ENCODE results near the gene KCNK7.
A peak's percentile ranks its signal among the peaks of the same experiment; 100 is the strongest.

The KCNK7 gene

DNA sequence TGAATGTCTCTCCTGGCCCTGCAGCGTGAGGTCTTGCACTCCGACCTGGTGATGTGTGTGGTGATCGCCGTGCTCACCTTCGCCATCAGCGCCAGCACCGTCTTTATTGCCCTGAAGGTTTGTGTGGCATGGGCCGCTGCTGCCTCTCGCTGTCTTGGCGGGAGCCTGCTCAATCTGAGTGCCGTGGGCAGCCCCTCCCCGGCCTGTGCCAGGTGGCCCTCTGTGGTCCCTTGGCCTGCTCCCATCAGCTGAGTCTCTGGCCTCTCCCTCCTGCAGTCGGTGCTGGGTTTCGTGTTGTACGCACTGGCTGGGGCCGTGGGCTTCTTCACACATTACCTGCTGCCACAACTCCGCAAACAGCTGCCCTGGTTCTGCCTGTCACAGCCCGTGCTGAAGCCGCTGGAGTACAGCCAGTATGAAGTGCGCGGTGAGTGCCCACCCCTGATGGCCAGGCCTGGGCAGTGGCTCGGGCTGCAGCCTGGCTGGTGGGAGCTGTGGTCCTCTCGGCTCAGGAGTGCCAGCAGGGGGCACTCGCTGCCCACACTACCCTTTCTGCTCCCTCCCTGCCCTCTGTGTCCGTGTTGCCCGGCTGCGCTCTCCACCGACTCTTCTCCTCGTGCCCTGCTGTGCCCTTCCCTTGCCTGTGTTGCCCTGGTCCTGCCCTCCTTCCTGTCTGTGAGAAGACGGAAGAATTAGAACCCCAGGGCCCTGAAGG is 30.2 kb upstream of the KCNK7 start:
- peak; percentile 45 to 51 for DNase-seq

DNA sequence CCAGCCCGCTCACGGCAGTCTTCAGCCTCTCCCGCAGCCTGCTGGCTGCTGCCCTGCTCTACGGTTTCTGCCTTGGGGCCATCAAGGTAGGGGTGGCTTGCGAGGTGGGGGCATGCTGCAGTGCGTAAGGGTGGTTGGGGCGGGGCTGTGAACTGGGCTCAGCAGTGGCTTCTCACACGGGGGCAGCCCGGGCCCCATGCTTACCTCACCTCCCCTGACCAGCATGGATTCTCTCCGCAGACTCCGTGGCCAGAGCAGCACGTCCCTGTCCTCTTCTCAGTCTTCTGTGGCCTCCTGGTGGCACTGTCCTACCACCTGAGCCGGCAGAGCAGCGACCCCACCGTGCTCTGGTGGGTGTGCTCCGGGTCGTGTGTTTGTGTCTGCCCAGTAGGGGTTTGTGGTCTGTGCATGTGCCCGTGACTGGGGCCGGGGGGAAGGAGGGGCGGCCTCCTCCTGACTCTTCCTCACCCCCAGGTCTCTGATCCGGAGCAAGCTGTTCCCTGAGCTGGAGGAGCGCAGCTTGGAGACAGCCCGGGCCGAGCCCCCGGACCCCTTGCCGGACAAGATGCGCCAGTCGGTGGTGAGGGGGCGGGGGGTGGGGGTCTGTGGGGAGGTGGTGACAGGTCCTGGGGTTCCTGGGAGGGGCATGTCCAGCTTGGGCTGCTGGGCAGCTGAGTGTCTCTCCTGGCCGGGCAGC is 29.5 kb upstream of the KCNK7 start:
- no peak for DNase-seq

DNA sequence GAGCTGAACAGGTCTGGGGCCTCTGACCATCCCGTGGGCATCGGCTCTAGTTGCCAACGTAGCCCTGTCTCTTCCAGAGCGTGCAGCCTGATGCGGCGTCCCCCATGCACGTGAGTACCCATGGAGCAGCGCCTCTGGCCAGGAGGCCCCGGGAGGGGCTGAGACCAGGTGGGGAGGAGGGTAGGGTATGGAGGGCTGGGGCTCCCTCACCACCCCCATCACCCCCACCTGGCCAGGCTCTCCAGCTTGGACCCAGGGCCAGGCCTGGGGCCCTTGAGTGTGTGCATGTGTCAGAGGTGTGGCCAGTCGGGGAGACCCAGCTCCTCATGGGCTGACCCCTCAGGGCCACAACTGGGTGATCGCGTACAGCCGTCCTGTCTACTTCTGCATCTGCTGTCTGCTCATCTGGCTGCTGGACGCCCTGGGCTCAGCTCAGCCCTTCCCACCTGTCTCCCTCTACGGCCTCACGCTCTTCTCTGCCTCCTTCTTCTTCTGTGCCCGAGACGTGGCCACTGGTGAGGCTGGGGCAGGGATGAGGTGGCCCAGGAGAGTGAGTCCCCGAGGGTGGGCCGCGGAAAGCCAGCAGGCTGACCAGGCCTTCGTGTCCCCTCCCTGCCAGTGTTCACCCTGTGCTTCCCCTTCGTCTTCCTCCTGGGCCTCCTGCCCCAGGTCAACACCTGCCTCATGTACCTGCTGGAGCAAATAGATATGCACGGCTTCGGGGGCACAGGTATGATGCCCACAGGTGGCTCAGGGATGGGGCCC is 28.4 kb upstream of the KCNK7 start:
- DNase-seq: no peak

DNA sequence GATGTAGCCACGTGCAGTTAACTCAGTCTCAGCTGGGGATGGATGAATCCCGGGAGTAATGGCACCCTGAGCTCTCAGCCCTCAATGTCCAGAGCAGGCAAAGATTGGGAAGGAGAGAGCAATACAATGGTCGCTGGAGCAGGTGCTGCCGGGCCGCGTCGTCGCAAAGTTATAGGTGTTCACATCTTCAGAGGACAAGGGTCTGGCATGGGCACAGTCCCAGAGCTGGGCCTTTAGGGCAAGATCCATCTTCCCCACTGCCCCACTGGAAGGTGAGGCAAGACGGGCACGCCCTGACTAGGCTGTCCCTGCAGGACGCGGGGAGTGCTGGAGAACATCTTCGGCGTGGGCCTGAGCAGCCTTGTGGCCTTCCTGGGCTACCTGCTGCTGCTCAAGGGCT is 27.6 kb upstream of the KCNK7 start:
- DNase-seq: no peak

DNA sequence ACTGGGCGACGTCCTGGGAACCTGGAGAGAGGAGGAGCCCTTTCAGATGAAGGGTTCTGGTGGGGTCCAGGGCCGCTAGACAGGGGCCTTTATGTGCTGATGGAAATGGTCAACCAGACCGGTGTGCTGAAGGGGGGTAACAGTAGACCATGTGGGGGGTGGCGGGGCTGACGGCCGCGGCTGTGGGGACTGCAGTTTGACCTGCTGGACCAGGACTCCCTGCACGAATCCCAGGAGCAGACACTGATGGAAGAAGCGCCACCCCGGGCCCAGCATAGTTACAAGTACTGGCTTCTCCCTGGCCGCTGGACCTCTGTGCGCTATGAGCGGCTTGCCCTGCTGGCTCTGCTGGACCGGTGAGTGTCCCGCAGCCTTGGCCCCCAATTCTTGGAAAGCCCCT is 26.4 kb upstream of the KCNK7 start:
- no peak for DNase-seq

DNA sequence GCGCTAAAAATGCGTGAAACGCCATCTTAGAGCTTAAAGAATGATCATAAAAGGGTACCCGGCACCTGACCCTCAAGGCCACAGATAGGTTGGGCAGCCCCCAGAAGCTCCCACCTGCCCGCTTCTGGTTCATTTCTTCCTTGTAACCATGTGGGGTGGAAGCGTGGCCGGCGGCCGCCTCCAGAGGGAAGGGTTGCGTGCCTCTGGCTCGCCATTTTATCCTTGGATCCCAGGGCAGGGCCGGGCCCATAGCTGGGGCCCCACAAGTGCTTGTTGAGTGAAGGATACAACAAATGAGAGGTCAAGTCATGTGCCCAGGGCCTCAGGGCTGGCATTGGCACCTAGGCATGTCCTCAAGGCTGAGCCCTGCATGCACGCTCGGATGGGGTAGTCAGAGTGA is 25.9 kb upstream of the KCNK7 start:
- no peak for DNase-seq

DNA sequence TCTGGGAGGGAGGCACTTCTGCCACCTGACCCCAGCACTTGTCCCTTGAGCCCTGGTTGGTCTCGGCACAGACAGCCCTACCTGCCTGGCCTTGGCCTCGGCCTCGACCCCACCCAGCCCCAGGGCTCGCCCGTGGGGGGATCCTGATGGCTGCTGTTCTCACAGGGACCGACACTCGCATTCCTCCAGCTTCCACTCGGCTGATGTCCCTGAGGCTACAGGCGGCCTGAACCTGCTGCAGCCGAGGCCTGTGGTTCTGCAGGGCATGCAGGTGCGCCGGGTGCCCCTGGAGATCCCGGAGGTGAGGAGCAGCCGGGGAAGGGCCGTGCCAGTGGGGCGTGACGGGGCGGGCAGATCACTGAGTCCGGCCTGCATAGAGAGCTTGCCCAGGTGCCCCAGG is 25.1 kb upstream of the KCNK7 start:
- DNase-seq: no peak

DNA sequence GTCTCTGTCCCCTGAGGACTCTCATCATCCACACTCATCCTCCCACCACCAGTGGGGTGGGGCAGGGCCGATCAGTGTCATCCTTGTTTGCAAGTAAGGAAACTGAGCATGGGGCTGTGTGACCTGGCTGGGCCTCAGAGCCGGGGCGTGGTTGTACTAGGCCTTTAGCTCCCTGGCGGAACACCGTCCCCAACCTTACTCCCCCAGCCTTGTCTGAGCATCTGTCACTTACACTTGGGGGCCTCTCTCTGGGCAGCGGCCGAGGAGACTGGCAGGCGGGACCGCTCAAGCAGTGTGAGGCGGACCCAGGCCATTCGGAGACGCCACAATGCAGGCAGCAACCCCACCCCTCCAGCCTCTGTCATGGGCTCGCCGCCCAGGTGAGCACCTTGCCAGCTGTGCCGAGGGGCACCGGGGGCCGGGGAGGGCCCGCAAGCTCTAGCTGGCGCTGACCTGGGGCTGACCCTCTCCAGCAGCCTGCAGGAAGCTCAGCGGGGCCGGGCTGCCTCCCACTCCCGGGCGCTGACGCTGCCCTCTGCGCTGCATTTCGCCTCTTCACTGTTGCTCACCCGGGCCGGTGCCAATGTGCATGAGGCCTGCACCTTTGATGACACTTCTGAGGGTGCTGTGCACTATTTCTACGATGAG is 23.8 kb upstream of the KCNK7 start:
- no peak for DNase-seq

DNA sequence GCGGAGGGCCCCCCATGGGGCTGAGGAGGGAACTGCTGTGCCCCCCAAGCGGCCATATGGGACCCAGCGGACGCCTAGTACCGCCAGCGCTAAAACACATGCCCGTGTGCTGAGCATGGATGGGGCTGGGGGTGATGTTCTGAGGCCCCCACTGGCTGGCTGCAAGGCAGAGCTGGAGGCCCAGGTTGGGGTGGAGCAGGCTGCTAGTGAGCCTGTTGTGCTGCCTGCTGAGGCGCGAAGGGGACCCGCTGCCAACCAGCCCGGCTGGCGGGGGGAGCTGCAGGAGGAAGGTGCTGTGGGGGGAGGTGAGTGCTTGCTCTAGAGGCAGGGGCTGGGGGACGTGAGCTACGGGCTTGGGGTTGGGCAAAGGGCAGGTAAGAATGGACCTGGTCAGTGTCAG is 23.2 kb upstream of the KCNK7 start:
- no peak for DNase-seq

DNA sequence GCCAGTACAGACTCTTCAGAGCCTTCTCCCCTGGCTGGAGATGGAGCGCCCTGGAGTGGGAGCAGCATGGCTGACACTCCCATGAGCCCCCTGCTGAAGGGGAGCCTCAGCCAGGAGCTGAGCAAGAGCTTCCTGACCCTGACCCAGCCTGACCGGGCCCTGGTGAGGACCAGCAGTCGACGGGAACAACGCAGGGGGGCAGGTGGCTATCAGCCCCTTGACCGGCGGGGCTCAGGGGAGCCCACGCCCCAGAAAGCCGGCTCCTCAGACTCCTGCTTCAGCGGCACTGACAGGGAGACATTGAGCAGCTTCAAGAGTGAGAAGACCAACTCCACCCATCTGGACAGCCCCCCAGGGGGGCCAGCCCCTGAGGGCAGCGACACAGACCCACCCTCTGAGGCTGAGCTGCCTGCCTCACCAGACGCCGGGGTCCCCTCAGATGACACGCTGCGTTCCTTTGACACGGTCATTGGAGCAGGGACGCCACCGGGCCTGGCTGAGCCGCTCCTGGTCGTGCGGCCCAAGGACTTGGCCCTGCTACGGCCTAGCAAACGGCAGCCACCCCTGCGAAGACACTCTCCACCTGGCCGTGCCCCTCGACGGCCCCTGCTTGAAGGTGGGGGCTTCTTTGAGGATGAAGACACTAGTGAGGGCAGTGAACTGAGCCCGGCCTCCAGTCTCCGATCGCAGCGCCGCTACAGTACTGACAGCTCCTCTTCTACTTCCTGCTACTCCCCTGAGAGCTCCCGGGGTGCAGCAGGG is 22.6 kb upstream of the KCNK7 start:
- no peak for DNase-seq

DNA sequence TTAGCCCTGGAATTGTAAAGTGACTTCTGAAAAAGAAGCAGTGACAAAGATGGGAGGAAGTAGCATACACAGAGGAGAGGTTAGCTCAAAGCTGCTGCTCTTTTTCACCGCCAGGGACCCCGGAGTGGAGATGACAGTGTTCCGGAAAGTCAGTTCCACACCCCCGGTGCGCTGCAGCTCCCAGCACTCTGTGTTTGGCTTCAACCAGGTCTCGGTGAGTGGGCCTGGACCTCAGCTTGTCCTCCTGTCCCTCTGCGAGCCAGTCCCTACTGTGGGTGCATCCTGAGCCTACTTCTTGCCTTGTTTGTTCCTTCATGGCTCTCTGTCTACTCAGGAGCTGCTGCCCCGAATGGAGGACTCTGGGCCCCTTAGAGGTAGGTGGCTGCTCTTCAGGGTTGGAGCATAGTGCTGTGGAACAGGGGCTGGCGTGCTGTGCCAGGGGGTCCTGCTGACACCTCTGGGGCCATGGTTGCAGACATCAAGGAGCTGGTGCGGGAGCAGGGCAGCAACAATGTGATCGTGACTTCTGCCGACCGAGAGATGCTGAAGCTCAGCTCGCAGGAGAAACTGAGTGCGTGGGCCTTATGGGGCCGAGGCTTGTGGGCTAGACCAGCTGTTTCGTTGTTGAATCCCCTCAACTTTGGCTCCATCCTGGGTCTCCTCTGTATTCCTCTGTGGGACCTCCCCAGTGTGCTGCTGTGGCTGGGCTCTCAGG is 21.7 kb upstream of the KCNK7 start:
- DNase-seq: no peak

DNA sequence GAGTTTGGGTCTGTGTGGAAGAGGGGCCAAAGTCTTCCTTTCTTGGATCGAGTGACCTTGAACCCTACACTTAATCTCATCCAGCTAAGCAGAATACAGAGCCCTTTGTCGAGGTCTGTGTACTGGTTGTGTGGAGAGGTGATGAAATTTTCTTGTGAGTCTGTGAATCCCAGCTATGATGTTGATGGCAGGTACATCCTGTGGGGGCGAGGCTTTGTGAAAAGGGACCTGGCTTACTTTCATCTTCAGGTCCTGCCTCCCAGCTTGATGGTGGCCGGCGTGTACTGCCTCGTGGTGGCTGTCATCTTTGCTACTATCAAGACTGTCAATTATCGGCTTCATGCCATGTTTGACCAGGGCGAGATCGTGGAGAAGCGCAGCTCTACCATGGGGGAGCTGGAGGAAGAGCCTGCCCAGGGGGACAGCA is 21.0 kb upstream of the KCNK7 start:
- DNase-seq: peak in 1 of 2 experiments; percentile 30

DNA sequence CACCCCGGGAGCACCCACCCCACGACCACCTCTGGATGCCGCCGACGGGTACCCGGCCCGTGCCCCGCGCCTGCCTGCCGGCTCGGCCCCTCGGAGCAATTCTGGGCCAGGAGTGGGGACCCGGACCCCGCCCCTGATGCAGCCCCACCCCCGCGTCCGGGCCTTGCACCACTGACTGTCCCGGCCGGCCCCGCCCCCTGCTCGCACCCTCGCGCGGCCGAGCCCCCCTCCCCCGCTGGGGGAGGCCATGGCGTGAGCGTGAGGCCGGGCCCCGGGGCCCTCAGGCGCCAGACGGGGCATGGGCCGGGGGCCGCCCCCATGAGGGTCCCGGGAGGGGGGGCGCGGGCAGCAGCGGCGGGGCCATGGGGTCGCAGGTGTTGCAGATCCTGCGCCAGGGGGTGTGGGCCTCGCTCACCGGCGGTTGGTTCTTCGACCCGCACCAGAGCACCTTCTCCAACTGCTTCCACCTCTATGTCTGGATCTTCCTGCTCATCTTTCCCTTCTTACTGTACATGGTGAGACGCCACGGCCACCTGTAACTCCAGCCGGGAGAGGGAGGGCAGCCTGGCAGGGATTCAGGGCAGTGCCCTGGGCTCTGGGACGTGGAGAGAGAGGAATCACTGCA is 20.5 kb upstream of the KCNK7 start:
- DNase-seq: peak; percentile 54 to 62

DNA sequence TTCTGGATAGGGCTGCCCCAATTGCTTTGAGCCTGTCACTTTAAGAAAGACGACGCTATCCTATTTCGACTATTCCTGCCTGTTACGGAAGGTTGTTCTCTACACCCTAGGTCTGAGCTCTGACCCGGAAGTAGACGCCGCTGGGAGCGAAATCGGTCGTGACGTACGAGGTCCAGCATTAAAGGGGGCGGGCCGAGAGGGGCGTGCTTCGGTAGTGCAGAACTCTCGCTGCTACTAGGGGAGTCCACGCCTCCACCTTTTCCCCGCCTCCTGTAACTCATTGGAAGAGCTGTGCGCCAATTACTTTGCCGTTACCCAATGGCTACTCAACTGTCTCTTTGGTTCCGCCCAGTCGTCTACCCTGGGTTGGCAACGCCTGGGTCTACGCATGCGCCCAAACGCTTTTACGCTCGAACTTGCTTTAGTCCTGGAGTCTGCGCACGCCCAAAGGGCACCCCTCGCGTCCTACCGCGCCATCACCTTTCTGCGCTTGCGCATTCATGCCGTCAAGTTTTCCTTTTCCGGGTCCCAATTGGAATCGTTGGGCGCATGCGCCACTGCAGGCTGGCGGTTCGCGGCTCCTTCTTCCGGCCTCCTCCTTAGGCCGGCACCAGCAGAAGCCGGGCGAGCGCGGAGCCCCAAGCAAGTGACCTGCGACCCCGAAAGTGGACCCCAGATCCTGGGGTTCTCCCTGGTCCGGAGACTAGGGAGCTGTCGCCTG is 19.8 kb upstream of the KCNK7 start, which contains the start of gene PCNX3:
Gene PCNX3, plus strand, starts transcription at position 548 of the 721 bp plus-strand sequence. CDS start 536 bp downstream, outside the sequence.
- DNase-seq: peak; percentile 100

DNA sequence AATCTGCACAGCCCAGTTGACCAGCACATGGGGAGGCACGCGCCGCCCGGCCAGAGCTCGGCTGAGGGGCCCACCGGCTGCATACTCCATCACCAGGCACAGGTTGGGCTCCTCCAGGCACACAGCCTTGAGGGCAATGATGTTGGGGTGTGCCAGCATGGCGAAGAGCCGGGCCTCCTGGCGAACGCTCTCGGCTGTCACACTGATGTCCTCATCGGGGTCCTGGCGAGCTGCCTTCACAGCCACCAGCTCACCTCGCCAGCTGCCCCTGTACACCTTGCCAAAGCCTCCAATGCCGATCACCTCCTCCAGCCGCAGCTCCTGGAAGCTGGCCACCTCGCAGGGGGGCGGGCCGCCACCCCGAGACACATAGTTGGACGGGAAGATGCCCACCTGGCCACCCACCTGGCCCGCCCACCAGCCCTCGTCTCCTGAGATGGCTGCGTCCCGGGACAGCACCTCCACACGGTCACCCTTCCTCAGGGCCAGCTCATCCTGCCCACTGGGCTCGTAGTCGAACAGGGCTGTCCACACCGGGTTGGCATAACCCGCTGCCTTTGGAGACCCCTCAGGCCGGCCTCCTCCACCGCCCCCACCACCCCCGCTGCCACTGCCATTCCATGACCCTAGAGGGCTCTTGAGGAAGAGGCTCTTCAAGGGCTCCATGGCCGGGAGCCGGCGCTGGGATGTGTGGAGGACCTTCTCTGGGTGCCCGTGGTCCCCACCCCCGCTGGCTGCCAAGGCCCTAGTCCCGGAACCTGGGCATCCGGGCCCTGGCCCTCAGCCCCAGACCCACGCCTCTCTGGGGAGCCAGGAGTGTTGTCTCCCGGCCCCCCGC is 17.7 kb upstream of the KCNK7 start:
- DNase-seq: peak in 1 of 2 experiments; percentile 18

DNA sequence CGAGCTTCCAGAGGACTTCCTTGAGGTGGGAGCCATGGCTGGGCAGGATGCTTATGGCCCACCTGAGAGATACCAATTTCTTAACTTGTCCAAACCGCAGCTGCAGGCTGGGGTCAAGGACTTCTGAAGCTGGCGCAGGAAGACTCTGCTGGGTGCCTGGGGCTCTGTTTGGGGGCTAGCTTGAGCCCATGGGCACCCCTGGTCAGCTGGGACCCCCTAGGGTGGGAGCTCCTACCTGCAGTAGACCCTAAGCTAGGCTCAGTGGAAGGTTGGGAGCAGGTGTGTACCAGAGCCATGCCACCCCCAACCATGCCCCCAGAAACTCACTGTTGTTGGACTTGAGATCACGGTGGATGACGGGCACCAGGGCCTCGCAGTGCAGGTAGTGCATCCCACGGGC is 17.1 kb upstream of the KCNK7 start:
- DNase-seq: no peak

DNA sequence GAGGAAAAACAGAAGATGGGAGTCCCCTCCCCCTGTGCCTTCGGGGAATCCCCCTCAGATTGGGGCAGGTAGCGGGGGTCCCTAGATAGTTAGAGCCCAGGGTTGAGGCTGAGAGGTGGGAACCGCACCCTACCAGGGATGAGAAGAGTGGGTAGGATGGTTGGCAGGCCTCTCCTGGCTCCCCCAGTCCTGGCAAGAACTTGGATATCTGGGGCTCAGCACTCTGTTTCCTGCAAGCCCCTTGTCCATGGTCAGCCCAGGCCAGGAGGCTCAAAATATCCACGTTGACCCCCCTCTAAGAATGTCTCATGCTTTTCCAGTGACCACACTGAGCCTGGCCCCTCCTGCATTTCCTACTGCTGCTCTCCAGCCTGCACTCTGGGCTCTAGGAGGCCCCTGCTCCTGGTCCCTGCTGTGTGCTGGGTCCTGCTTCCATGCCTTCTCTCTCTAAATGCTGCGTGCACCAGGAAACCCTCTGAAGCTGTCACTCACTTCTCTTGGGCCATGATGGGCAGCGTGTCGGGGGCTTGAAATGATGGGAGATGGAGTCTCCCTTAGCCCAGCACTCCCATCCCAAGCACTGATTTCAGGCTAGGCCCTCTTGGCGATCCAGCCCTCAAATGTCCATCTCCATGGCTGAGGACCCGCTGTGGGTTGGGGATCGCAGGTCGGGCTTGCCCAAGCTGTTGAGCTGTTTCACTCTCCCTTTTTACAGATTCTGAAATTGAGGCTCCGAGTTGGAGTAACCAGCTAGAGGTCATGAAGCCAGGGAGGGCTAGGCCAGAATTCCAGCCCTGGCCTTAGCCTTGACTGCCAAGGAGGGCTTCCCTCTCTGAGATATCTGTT is 16.4 kb upstream of the KCNK7 start:
- no peak for DNase-seq

DNA sequence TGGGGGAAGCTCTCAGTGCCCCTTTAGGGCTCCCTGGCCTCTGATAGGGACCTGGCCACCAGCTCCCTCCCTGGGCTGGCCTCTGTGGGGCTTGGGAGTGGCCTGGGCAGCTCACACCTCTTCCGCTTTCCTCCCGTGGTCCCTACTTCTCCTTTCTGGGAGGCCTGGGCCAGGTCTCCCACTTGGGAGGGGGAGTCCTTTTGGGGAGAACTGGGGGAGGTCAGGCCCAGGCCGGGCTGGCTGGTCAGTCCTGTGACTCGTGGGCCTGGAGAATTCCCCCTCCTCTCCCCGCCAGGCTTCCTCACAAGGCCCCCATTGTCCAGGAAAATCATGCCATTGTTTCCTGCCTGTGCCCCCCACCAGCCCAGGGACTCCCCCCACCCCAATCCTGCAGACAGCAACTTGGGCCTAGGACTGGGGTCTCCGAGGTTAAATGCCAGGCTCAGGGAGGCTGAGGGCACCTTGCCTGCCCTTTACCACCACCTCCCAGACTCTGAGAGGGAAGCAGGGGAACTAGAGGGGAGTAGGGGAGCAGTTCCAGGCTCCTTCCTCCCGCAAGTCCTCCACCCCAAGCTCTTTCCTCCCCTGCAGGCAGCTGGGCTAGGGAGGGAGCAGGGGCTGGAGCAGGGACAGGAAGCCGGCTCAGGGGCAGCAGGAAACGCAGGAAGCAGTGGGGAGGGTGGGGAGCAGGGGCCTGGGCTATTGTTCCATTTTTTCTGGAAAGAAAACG is 15.6 kb upstream of the KCNK7 start:
- no peak for DNase-seq

Data from activated CD4-positive, alpha-beta T cell treated with anti-CD3 and anti-CD28 coated beads, Interleukin-2, amount 50 U/mL, for 48 hours (primary cell).